Activated T-cell treated with anti-CD3 and anti-CD28 coated beads, Interleukin-2, amount 50 U/mL, for 72 hours (primary cell): ENCODE measurements around the gene DNAJA1. TPM values are rescaled to one million over a fixed set of nuclear protein-coding genes. Genes with fewer than 3 reads are reported as not detected.

ENCODE experiments used
- ATAC-seq, 2 donors: fragments of 150-1000 bp; cut with Tn5 transposase; replicated peaks in 1 of 2; 2 replicates each; pipeline ENCODE4 v1.10.0; 2021; ENCODE audit warnings: moderate library complexity in 2 of 2, mild to moderate bottlenecking in 1 of 2
- DNase-seq, 2 donors: peaks; one replicate each; pipeline ENCODE4 v3.0.0; 2021 to 2022; ENCODE audit warnings: mixed read lengths in 1 of 2
- H3K27ac Mint-ChIP-seq: one replicate; pipeline ENCODE4 v1.8.0; 2022; ENCODE audit warnings: mild to moderate bottlenecking, moderate library complexity, mixed read lengths
- H3K27me3 Mint-ChIP-seq: one replicate; pipeline ENCODE4 v1.8.0; 2022; ENCODE audit warnings: low read depth, mixed read lengths
- H3K36me3 Mint-ChIP-seq, 2 donors: one replicate each; pipeline ENCODE4 v1.8.0; 2022; ENCODE audit warnings: mixed read lengths in 2 of 2, mild to moderate bottlenecking in 1 of 2; ENCODE audit not compliant: insufficient read depth in 2 of 2
- H3K4me1 Mint-ChIP-seq: one replicate; pipeline ENCODE4 v1.8.0; 2022; ENCODE audit warnings: low read depth, mixed read lengths
- H3K4me3 Mint-ChIP-seq, 2 donors: one replicate each; pipeline ENCODE4 v1.8.0; 2022; ENCODE audit warnings: mild to moderate bottlenecking in 2 of 2, mixed read lengths in 2 of 2, moderate library complexity in 2 of 2
- H3K9me3 Mint-ChIP-seq, 2 donors: one replicate each; pipeline ENCODE4 v1.8.0; 2022; ENCODE audit warnings: mixed read lengths in 2 of 2
- total RNA-seq, 2 donors: library from RNA; stranded (reverse); gene quantifications; one replicate each; pipeline ENCODE4 v1.2.3, GENCODE V29; 2022

DNAJA1 gene
- total RNA-seq, 2 donors from 2014 or later: 108 to 112 TPM

GRCh38 chr9:33014665-33015014 is 10.4 kb upstream of the DNAJA1 start:
- no peaks in the 10 kb centered on the region for H3K9me3 Mint-ChIP-seq
- no peak overlapping the region for H3K4me3 Mint-ChIP-seq
- H3K4me1 Mint-ChIP-seq: no peaks in the 10 kb centered on the region
- H3K27me3 Mint-ChIP-seq: no peaks in the 10 kb centered on the region
- H3K27ac Mint-ChIP-seq: no peak overlapping the region
- ATAC-seq: no peak
- no peak for DNase-seq
- H3K36me3 Mint-ChIP-seq: no peaks in the 10 kb centered on the region

- Mint-ChIP-seq H3K36me3 (peaks cover 0 to 14% of the 10 kb centered on the region in 2 donors), H3K9me3 (no peaks in the 10 kb centered on the region), H3K27me3 (no peaks in the 10 kb centered on the region), H3K4me1 (peaks cover 18% of the 10 kb centered on the region), H3K4me3 (no peak overlapping the region), H3K27ac (no peak overlapping the region)
- ATAC-seq: no peak
- DNase-seq: no peak
These were observed 7.6 kb upstream of the DNAJA1 start for GRCh38 chr9:33017283-33018041.

- H3K27ac Mint-ChIP-seq: no peak overlapping the region
- H3K9me3 Mint-ChIP-seq: no peaks in the 10 kb centered on the region
- H3K4me1 Mint-ChIP-seq: peaks cover 38% of the 10 kb centered on the region
- H3K36me3 Mint-ChIP-seq: peaks cover 0 to 17% of the 10 kb centered on the region in 2 donors
- DNase-seq: no peak
- no peaks in the 10 kb centered on the region for H3K27me3 Mint-ChIP-seq
- no peak overlapping the region for H3K4me3 Mint-ChIP-seq
- ATAC-seq: no peak
These were observed 5.3 kb upstream of the DNAJA1 start for GRCh38 chr9:33019797-33020196.

- peak overlapping the region; percentile 93 for H3K27ac Mint-ChIP-seq
- DNase-seq: no peak
- H3K4me3 Mint-ChIP-seq: peak overlapping the region; percentile 16 to 69
- no peaks in the 10 kb centered on the region for H3K27me3 Mint-ChIP-seq
- H3K4me1 Mint-ChIP-seq: peaks cover 53% of the 10 kb centered on the region
- H3K9me3 Mint-ChIP-seq: no peaks in the 10 kb centered on the region
- no peak for ATAC-seq
- H3K36me3 Mint-ChIP-seq: peaks cover 8 to 32% of the 10 kb centered on the region in 2 donors
These were observed 2.8 kb upstream of the DNAJA1 start for GRCh38 chr9:33022303-33022702.

- H3K4me1 Mint-ChIP-seq: peaks cover 58% of the 10 kb centered on the region
- DNase-seq (no peak), ATAC-seq (no peak)
- H3K27ac Mint-ChIP-seq: peak overlapping the region; percentile 75
- no peaks in the 10 kb centered on the region for H3K27me3 Mint-ChIP-seq
- H3K4me3 Mint-ChIP-seq: peak overlapping the region; percentile 91 to 94
- peaks cover 8 to 36% of the 10 kb centered on the region in 2 donors for H3K36me3 Mint-ChIP-seq
- no peaks in the 10 kb centered on the region for H3K9me3 Mint-ChIP-seq
These were observed 2.3 kb upstream of the DNAJA1 start for GRCh38 chr9:33022755-33023154.

GRCh38 chr9:33023661-33024060 is 1.4 kb upstream of the DNAJA1 start:
- peaks cover 10 to 45% of the 10 kb centered on the region in 2 donors for H3K36me3 Mint-ChIP-seq
- peaks cover 67% of the 10 kb centered on the region for H3K4me1 Mint-ChIP-seq
- H3K9me3 Mint-ChIP-seq: no peaks in the 10 kb centered on the region
- peak overlapping the region; percentile 75 for H3K27ac Mint-ChIP-seq
- no peak for DNase-seq
- H3K4me3 Mint-ChIP-seq: peak overlapping the region; percentile 91 to 94
- no peak for ATAC-seq
- H3K27me3 Mint-ChIP-seq: no peaks in the 10 kb centered on the region

GRCh38 chr9:33024126-33024965 is 727 bp upstream of the DNAJA1 start:
- ATAC-seq (no peak), DNase-seq (peak in 1 of 2 donors; percentile 28)
- H3K9me3 Mint-ChIP-seq: no peaks in the 10 kb centered on the region
- peaks cover 74% of the 10 kb centered on the region for H3K4me1 Mint-ChIP-seq
- H3K27me3 Mint-ChIP-seq: no peaks in the 10 kb centered on the region
- H3K27ac Mint-ChIP-seq: peak overlapping the region; percentile 36
- H3K4me3 Mint-ChIP-seq: peak overlapping the region; percentile 91 to 94
- H3K36me3 Mint-ChIP-seq: peaks cover 10 to 49% of the 10 kb centered on the region in 2 donors

- Mint-ChIP-seq H3K4me3 (peak overlapping the region; percentile 91 to 94), H3K4me1 (peaks cover 83% of the 10 kb centered on the region), H3K36me3 (peaks cover 18 to 52% of the 10 kb centered on the region in 2 donors), H3K9me3 (no peaks in the 10 kb centered on the region), H3K27ac (peak overlapping the region; percentile 97), H3K27me3 (no peaks in the 10 kb centered on the region)
- ATAC-seq: peak; percentile 59 to 61
- DNase-seq: peak; percentile 83 to 84
These were observed 684 bp downstream of the DNAJA1 start for GRCh38 chr9:33025572-33026342.

GRCh38 chr9:33029231-33029786 is 4.2 kb downstream of the DNAJA1 start:
- H3K27ac Mint-ChIP-seq: peak overlapping the region; percentile 93
- H3K4me3 Mint-ChIP-seq: peak overlapping the region; percentile 91 to 94
- H3K36me3 Mint-ChIP-seq: peaks cover 25 to 68% of the 10 kb centered on the region in 2 donors
- H3K4me1 Mint-ChIP-seq: peaks cover 77% of the 10 kb centered on the region
- ATAC-seq (no peak), DNase-seq (no peak)
- no peaks in the 10 kb centered on the region for H3K27me3 Mint-ChIP-seq
- H3K9me3 Mint-ChIP-seq: no peaks in the 10 kb centered on the region

GRCh38 chr9:33030285-33030684 is 5.2 kb downstream of the DNAJA1 start:
- Mint-ChIP-seq H3K4me3 (no peak overlapping the region), H3K36me3 (peaks cover 25 to 73% of the 10 kb centered on the region in 2 donors), H3K27ac (peak overlapping the region; percentile 93), H3K9me3 (no peaks in the 10 kb centered on the region), H3K27me3 (no peaks in the 10 kb centered on the region), H3K4me1 (peaks cover 76% of the 10 kb centered on the region)
- DNase-seq (no peak), ATAC-seq (no peak)

- no peaks in the 10 kb centered on the region for H3K27me3 Mint-ChIP-seq
- peak overlapping the region; percentile 90 for H3K27ac Mint-ChIP-seq
- DNase-seq (no peak), ATAC-seq (peak; percentile 10 to 32)
- H3K4me1 Mint-ChIP-seq: peaks cover 61% of the 10 kb centered on the region
- H3K36me3 Mint-ChIP-seq: peaks cover 18 to 75% of the 10 kb centered on the region in 2 donors
- peak overlapping the region in 1 of 2 donors; percentile 12 for H3K4me3 Mint-ChIP-seq
- no peaks in the 10 kb centered on the region for H3K9me3 Mint-ChIP-seq
These were observed 7.2 kb downstream of the DNAJA1 start for GRCh38 chr9:33032292-33032691.

- no peaks in the 10 kb centered on the region for H3K9me3 Mint-ChIP-seq
- peak overlapping the region; percentile 50 for H3K27ac Mint-ChIP-seq
- H3K4me1 Mint-ChIP-seq: peaks cover 55% of the 10 kb centered on the region
- DNase-seq: no peak
- no peaks in the 10 kb centered on the region for H3K27me3 Mint-ChIP-seq
- H3K4me3 Mint-ChIP-seq: no peak overlapping the region
- peaks cover 18 to 69% of the 10 kb centered on the region in 2 donors for H3K36me3 Mint-ChIP-seq
- no peak for ATAC-seq
These were observed 7.8 kb downstream of the DNAJA1 start for GRCh38 chr9:33032865-33033264.
